ENCODE results near the gene BMAL1.
"Not testable (repeated sequence)": the region's sequence is repeated elsewhere in the genome, so short reads cannot be mapped to it uniquely, and the experiment has no call there.

BMAL1 gene

DNA sequence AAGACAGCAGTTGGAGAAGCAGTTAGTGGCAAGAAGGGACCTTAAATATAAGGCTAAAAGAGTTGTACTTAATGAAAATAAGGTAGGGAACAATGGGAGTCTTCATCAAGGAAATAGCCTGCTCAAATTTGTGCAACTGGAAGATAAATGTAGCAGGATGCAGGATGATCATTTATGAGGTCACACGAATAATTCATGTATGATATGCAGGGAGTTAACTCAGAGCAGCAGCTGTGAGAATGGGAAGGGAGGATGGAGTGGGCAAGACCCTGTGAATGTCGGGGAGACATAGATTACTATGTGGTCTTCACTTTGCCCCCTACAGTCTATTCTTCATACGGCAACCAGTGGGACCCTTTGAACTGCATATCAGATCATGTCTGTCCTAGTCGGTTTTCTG lies 25.2 kb upstream of the BMAL1 start:
- Histone ChIP-seq H3K4me1 (no peaks in the 10 kb centered on the region), H3K27me3 (ENCODE audit: control insufficient read depth, insufficient read depth, low read length) (no peaks in the 10 kb centered on the region)

DNA sequence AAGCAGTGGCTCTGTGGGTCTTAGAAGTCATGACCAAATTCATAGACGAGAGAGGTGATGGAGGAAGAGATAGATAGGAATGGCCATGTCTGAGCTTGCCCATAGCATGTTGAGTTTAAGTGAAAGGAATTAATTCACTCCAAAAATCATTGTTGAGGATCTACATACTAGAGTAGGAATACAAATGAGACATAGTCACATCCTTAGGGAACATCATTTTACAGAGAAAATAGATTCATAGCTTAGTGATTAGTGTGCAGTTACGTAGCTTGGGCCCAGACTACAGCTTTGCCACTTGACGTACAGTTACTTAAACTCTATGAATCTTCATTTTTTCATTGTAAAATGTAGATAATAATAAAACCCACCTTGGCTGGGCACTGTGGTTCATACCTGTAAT lies 21.4 kb upstream of the BMAL1 start:
- no peak overlapping the region for H3K27ac ChIP-seq
- TF ChIP-seq, protein P1, sequence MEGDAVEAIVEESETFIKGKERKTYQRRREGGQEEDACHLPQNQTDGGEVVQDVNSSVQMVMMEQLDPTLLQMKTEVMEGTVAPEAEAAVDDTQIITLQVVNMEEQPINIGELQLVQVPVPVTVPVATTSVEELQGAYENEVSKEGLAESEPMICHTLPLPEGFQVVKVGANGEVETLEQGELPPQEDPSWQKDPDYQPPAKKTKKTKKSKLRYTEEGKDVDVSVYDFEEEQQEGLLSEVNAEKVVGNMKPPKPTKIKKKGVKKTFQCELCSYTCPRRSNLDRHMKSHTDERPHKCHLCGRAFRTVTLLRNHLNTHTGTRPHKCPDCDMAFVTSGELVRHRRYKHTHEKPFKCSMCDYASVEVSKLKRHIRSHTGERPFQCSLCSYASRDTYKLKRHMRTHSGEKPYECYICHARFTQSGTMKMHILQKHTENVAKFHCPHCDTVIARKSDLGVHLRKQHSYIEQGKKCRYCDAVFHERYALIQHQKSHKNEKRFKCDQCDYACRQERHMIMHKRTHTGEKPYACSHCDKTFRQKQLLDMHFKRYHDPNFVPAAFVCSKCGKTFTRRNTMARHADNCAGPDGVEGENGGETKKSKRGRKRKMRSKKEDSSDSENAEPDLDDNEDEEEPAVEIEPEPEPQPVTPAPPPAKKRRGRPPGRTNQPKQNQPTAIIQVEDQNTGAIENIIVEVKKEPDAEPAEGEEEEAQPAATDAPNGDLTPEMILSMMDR (IDR thresholded peaks at IDR 0.05) = no peak
- no peaks in the 10 kb centered on the region for H3K4me1 ChIP-seq
- no peak overlapping the region for H2AFZ ChIP-seq
- no peaks in the 10 kb centered on the region for H3K27me3 ChIP-seq (ENCODE audit: control insufficient read depth, insufficient read depth, low read length)
- H3K9ac ChIP-seq = no peak overlapping the region
- no peaks in the 10 kb centered on the region for H3K9me3 ChIP-seq (ENCODE audit: control insufficient read depth, low read length)
- H3K4me3 ChIP-seq (ENCODE audit: low read depth, low read length) = no peak overlapping the region
- no peaks in the 10 kb centered on the region for H3K36me3 ChIP-seq (ENCODE audit: control insufficient read depth, insufficient read depth, low read length)
- H3K4me2 ChIP-seq (ENCODE audit: low read length) = no peak overlapping the region
- H3K79me2 ChIP-seq = no peaks in the 10 kb centered on the region

More for the DNA sequence above, 25.2 kb upstream of the BMAL1 start:
- Histone ChIP-seq H3K79me2 (no peaks in the 10 kb centered on the region), H3K9me3 (ENCODE audit: control insufficient read depth, low read length) (no peaks in the 10 kb centered on the region), H3K4me3 (ENCODE audit: low read depth, low read length) (no peak overlapping the region), H3K27ac (no peak overlapping the region), H3K36me3 (ENCODE audit: control insufficient read depth, insufficient read depth, low read length) (no peaks in the 10 kb centered on the region), H2AFZ (no peak overlapping the region), H3K9ac (no peak overlapping the region), H3K4me2 (ENCODE audit: low read length) (no peak overlapping the region)
- TF ChIP-seq, protein P1 (IDR thresholded peaks at IDR 0.05) = no peak

DNA sequence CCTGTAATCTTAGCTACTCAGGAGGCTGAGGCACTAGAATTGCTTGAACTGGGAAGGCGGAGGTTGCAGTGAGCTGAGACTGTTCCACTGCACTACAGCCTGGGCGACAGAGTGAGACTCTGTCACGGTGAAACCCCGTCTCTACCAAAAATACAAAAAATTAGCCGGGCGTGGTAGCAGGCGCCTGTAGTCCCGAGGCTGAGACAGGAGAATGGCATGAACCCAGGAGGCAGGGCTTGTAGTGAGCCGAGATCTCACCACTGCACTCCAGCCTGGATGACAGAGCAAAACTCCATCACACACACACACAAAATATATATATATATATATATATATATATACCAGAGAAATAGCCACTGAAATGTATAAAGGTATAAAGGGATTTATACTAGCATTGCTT lies 19.5 kb upstream of the BMAL1 start:
- H3K9ac ChIP-seq; H3K4me2 ChIP-seq (ENCODE audit: low read length); H3K79me2 ChIP-seq; H3K36me3 ChIP-seq (ENCODE audit: control insufficient read depth, insufficient read depth, low read length); H3K27ac ChIP-seq; H2AFZ ChIP-seq; H3K4me1 ChIP-seq; H3K27me3 ChIP-seq (ENCODE audit: control insufficient read depth, insufficient read depth, low read length); H3K9me3 ChIP-seq (ENCODE audit: control insufficient read depth, low read length); H3K4me3 ChIP-seq (ENCODE audit: low read depth, low read length): not testable (repeated sequence)

DNA sequence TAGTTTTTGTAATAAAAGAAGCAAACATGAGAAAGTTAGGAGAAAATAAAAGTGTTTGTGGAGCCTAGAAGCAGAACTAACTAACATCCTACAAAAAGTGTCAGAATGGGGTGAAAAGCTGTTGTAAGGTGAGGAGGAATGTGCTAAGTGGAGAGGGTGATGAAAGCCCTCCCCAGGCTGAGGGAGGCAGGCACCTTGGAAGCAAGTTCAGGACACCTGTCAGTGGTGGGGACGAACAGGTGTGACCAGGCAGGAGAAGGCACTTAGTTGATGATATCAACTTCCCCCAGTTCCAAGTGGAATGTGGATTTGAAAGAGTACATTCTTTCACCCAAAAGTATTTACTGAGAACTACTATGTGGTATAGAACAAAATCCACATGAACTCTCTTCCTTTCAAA lies 18.7 kb upstream of the BMAL1 start:
- Histone ChIP-seq H3K36me3 (ENCODE audit: control insufficient read depth, insufficient read depth, low read length) (no peaks in the 10 kb centered on the region), H3K9ac (no peak overlapping the region), H3K27ac (no peak overlapping the region), H2AFZ (no peak overlapping the region), H3K9me3 (ENCODE audit: control insufficient read depth, low read length) (no peaks in the 10 kb centered on the region), H3K4me2 (ENCODE audit: low read length) (no peak overlapping the region), H3K27me3 (ENCODE audit: control insufficient read depth, insufficient read depth, low read length) (no peaks in the 10 kb centered on the region), H3K79me2 (no peaks in the 10 kb centered on the region), H3K4me1 (peaks cover 2% of the 10 kb centered on the region), H3K4me3 (ENCODE audit: low read depth, low read length) (no peak overlapping the region)
- TF ChIP-seq, protein P1 (IDR thresholded peaks at IDR 0.05) = no peak

DNA sequence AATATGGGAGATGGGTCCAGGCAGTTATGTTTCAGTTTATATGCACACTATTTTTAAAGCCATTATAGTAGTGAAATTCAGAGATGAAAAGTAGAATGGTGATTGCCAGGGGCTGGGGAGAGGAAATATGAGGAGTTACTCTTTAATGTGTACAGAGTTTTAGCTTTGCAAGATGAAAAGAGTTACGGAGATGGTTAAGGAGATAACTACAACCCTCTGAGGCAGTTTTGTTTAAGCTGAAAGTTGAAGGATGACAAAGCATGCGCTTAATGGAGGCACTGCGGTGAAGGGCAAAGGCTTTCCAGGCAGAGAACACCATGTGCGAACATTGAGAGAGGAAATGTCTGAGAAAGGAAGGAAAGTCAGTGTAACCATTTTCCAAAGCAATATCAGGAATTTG lies 18.2 kb upstream of the BMAL1 start:
- Histone ChIP-seq H3K27me3 (ENCODE audit: control insufficient read depth, insufficient read depth, low read length) (no peaks in the 10 kb centered on the region), H3K4me2 (ENCODE audit: low read length) (no peak overlapping the region), H3K4me1 (peaks cover 6% of the 10 kb centered on the region), H2AFZ (no peak overlapping the region), H3K36me3 (ENCODE audit: control insufficient read depth, insufficient read depth, low read length) (no peaks in the 10 kb centered on the region), H3K27ac (no peak overlapping the region), H3K4me3 (ENCODE audit: low read depth, low read length) (no peak overlapping the region), H3K79me2 (no peaks in the 10 kb centered on the region), H3K9ac (no peak overlapping the region), H3K9me3 (ENCODE audit: control insufficient read depth, low read length) (no peaks in the 10 kb centered on the region)
- TF ChIP-seq, protein P1 (IDR thresholded peaks at IDR 0.05) = no peak
